A549 treated with DMSO at 1 μM for 4 hours (cell line): ENCODE results near the gene CYP19A1. TPM values are rescaled to one million over a fixed set of nuclear protein-coding genes. Genes with fewer than 3 reads are reported as not detected.

Experiments
- total RNA-seq: library from RNA; stranded (reverse); fragments of 200-300 nt; extraction: Qiagen RNA extraction; gene quantifications from 5 replicates; pipeline ENCODE4 v1.2.3, GENCODE V29; 2022; ENCODE audit warnings: low read depth

The CYP19A1 gene
- 0.06 to 0.25 TPM (median 0.10 TPM) in 4 of 5 replicates, not detected in the other for total RNA-seq

DNA sequence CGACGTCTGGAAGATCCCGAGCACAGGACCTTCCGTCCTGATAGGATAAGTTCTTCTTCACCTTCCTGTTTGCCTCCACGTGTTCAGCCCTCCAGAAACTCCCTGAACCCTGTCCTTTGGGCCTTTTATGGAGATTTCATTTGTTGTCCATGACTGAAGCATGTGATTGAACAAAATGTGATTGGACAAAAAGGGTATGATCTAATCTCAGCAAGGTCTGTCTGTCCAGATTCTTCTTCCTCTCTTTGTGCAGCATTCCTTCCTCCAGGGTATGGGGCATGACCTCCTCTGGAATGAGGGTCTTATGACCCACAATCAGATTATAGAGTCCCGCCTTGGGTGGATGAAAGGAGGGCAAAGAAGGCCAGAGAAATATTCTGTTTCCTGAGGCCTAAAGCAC lies at the start of gene CYP19A1:
CYP19A1 (minus strand) TSS at position 101 of the 400 bp plus-strand sequence. CDS start 95,684 bp downstream, outside the sequence.

DNA sequence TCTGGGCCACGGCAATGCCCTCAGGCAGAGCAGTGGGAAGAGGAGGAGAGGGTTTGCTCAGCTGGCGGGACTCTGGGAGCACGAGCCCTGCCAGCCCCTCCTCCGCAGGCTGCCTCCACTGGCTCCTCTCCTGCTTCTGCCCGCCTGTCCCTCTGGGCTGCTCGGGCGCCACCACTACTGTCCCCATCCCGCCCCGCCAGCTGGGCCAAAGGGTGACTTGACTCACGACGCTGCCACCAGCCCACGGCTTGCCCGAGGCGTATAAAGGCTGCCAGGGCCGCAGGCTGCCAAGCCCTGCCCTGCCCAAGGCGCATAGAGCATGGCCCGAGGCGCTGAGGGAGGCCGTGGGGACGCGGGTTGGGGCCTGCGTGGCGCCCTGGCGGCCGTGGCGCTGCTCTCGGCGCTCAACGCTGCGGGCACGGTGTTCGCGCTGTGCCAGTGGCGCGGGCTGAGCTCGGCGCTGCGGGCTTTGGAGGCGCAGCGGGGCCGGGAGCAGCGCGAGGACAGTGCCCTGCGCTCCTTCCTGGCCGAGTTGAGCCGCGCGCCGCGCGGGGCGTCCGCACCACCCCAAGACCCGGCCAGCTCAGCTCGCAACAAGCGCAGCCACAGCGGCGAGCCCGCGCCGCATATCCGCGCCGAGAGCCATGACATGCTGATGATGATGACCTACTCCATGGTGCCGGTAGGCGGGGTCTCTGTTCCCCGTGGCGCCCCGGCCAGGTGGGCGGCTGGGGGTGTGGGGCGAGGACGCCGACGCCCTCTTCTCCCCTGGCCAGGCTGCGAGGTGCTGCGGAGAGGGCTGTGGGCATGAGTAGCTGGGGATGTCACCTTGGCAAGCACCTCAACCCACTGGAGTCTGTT lies 3.2 kb upstream of the CYP19A1 start, which contains the start of gene GLDN:
GLDN (plus strand) TSS at position 290 of the 861 bp plus-strand sequence; CDS start at position 320, 30 bp downstream.

Other genes with a start within 250 kb of the CYP19A1 start
- 4.3 to 7.1 TPM (median 5.6 TPM) in 5 replicates for gene TNFAIP8L3, start 243.7 kb downstream of the CYP19A1 start, total RNA-seq
- gene GLDN, start 3.1 kb upstream of the CYP19A1 start, total RNA-seq, result 0.01 to 0.18 TPM (median 0.05 TPM) in 3 of 5 replicates, not detected in the others